Activated T-helper 1 cell treated with Interleukin-2 at 50 U/mL for 16 hours (primary cell): ENCODE results near the gene FA2H.

Experiments
- DNase-seq: peaks from one replicate; pipeline ENCODE4 v3.0.0-alpha.2; 2020; ENCODE audit warnings: low read depth

Gene FA2H

DNA sequence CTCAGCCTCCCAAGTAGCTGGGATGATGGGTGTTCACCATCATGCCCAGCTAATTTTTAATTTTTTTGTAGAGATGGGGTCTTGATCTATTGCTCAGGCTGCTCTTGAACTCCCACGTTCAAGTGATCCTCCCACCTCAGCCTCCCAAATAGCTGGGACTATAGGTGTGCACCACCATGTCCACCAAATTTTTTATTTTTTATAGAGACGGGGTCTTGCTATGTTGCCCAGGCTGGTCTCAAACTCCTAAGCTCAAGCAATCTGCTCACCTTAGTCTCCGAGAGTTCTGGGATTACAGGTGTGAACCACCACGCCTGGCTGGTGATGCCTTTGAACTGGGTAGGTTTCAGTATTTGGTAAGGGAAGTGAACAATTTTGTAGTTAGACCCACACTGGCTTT, 30.1 kb downstream of the FA2H start:
- DNase-seq: no peak

DNA sequence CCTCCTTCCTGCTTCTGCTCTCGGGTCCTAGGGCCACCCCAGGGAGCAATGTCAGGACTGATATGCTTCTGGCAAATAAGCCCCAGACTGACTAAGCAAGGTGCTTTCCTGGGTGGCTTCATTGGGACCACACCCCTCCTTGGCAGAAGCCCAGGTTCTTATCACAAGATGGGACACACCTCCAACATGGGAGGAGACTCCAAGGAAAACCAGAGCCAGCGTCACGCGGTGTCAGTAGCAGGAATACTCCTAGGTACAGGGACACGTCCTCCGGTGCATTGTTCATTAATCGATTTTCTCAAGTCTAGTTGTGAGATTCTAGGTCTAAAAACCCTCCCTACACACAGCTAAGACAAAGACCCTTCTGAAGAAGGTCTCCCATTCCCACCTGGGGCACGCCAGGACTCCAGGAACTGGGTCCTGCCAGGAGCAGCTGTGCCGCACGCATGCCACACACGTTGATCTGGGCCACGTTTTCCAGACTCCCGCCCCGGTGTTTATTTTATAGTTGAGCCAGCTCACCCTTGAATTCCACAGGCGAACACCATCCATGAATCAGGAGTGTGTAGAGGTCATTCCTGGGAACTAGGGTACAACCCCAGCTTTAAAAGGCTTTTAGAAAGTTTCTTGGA, 30.8 kb downstream of the FA2H start:
- DNase-seq: no peak

- DNase-seq: no peak
Observed at GRCh38 chr16:74743045-74743667, 31.5 kb downstream of the FA2H start.

- no peak for DNase-seq
Observed at GRCh38 chr16:74742051-74742481, 32.6 kb downstream of the FA2H start.

- DNase-seq: no peak
Observed at GRCh38 chr16:74740795-74741304, 33.8 kb downstream of the FA2H start.

- no peak for DNase-seq
Observed at GRCh38 chr16:74739275-74739674, 35.3 kb downstream of the FA2H start.

DNA sequence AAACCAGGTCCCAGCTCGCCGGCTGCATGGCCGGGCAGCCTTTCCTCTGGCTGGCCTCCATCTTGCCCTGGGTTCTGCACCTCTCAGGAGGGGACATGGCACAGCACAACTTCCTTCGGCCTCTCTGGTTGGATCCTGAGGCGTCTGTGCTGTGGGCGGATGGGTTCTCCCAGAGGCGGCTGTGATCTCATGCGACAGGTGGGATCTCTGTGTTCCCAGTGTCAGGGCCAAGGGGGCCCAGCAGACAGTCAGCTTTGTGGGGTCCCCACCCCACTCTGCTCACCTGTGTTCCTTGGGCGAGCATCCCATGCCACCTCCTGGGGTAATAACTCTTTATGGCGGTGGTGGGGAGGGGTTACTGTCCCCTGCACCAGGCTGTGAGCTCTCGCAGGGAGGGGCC, 35.8 kb downstream of the FA2H start:
- no peak for DNase-seq

GRCh38 chr16:74738113-74738541, 36.5 kb downstream of the FA2H start:
- DNase-seq: no peak

- no peak for DNase-seq
Observed at GRCh38 chr16:74737521-74737920, 37.1 kb downstream of the FA2H start.

- DNase-seq: no peak
Observed at GRCh38 chr16:74736531-74737157, 38.0 kb downstream of the FA2H start.

GRCh38 chr16:74735554-74735953, 39.1 kb downstream of the FA2H start:
- DNase-seq: no peak

GRCh38 chr16:74735162-74735452, 39.5 kb downstream of the FA2H start:
- no peak for DNase-seq

GRCh38 chr16:74734361-74735161, 40.1 kb downstream of the FA2H start:
- DNase-seq: no peak

DNA sequence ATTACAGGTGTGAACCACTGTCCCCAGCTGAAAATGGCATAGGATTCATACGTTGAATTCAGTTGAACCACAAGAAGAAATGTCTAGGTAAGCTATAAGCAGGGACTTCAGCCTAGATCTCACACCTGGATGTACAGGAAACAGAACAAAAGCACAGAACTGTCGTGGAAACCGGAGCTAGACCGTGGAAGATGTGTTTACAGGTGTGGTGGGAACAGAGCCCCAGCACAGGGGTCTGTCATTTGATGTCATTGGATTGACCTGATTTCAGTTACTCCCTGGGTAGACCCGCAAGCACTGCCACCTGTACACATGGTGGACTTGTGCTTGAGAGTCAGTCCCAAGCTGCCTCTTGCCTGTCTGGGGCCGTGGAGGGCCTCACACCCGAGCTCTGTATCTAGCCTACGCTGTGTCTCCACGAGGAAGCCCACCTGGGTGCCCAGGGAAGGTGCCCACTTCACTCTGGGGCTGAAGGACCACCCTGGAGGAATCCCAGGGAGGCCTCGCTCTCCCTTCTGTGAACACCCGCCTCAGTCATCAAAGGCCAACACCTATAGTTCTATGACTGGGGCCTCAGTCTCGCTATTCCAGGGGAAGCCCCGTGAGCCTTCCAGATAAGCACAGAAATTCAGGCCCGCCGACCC, 41.8 kb downstream of the FA2H start:
- no peak for DNase-seq

- DNase-seq: no peak
Observed at GRCh38 chr16:74731853-74732477, 42.7 kb downstream of the FA2H start.

GRCh38 chr16:74729783-74730683, 44.6 kb downstream of the FA2H start:
- DNase-seq: no peak

DNA sequence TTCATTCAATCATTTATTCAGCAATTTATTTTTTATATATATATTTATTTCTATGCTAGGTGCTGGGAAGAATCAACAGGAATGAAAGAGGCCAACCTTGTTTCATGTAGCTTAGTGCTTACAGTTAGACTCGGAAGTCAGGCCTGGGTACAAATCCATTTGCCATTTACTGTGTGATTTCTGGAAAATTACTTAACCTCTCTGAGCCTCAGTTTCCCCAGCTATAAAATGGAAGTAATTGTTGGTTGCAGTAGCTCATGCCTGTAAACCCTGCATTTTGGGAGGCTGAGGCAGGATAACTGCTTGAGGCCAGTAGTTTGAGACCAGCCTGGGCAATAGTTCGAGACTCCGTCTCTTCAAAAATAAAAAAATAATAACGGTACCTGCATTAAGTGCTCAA, 46.7 kb downstream of the FA2H start:
- DNase-seq: no peak

DNA sequence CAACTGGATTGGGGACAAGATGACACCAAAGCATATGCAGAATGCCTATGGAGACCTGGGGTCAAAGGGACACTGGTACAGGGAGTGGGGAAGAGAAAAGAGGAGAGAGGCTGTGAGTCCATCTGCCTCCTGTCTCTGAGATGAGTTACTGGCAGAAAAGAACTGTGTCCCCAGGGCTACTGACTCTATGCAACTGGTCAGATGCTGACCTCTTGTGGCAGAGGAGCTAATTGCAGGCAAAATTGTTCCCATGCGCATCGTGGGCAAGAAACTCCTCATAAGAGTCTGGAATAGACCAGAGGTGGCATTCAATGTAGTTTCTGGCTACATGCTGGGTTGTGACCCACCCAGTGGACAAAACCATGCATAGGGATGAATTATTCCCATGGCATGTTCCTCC, 47.9 kb downstream of the FA2H start:
- DNase-seq: no peak

GRCh38 chr16:74725651-74726455, 48.8 kb downstream of the FA2H start:
- no peak for DNase-seq
